Measurements from ENCODE around the gene TBC1D22A.

The TBC1D22A gene

DNA sequence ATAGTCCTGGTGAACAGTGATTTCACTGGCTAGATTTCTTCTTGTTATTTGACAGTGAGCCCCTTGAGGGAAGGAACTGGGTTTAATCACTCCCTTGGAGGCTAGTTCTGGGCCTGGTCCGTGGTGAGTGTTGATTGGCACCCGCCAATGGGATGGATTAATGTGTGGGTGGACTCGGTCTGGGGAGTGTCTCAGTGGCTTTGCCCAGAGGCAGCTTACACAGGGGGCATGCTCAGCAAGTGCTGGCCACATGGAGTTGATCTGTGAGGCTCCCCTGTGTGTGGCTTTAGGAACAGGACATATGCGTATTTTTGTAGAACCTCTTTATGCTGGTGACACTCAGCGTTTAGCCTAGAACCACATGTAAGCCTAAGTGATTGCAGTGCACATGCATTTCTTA is 106.9 kb downstream of the TBC1D22A start:
- DNase-seq (ENCODE audit: low spot score) (no peak), ATAC-seq (ENCODE audit: low read depth) (no peak)
- peaks cover 6% of the 10 kb centered on the region; the same call in 1 of the 2 replicates for H3K36me3 ChIP-seq (ENCODE audit: low read depth)
- H3K27me3 ChIP-seq (ENCODE audit: insufficient read depth, poor library complexity, severe bottlenecking) = no peaks in the 10 kb centered on the region
- H3K9me3 ChIP-seq (ENCODE audit: severe bottlenecking) = no peaks in the 10 kb centered on the region
- H3K4me3 ChIP-seq (ENCODE audit: severe bottlenecking) = no peak overlapping the region
- TF ChIP-seq, protein P1, sequence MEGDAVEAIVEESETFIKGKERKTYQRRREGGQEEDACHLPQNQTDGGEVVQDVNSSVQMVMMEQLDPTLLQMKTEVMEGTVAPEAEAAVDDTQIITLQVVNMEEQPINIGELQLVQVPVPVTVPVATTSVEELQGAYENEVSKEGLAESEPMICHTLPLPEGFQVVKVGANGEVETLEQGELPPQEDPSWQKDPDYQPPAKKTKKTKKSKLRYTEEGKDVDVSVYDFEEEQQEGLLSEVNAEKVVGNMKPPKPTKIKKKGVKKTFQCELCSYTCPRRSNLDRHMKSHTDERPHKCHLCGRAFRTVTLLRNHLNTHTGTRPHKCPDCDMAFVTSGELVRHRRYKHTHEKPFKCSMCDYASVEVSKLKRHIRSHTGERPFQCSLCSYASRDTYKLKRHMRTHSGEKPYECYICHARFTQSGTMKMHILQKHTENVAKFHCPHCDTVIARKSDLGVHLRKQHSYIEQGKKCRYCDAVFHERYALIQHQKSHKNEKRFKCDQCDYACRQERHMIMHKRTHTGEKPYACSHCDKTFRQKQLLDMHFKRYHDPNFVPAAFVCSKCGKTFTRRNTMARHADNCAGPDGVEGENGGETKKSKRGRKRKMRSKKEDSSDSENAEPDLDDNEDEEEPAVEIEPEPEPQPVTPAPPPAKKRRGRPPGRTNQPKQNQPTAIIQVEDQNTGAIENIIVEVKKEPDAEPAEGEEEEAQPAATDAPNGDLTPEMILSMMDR (IDR thresholded peaks at IDR 0.05; ENCODE audit: poor library complexity, severe bottlenecking) = no peak
- H3K4me1 ChIP-seq (ENCODE audit: insufficient read depth, poor library complexity, severe bottlenecking) = peaks cover 17% of the 10 kb centered on the region
- no peak overlapping the region for H3K27ac ChIP-seq (ENCODE audit: poor library complexity, severe bottlenecking)

GRCh38 chr22:46869831-46870441 is 107.5 kb downstream of the TBC1D22A start:
- Histone ChIP-seq H3K36me3 (ENCODE audit: low read depth) (peaks cover 6% of the 10 kb centered on the region; the same call in 1 of the 2 replicates), H3K27ac (ENCODE audit: poor library complexity, severe bottlenecking) (no peak overlapping the region), H3K27me3 (ENCODE audit: insufficient read depth, poor library complexity, severe bottlenecking) (no peaks in the 10 kb centered on the region), H3K4me1 (ENCODE audit: insufficient read depth, poor library complexity, severe bottlenecking) (peaks cover 17% of the 10 kb centered on the region), H3K9me3 (ENCODE audit: severe bottlenecking) (no peaks in the 10 kb centered on the region), H3K4me3 (ENCODE audit: severe bottlenecking) (no peak overlapping the region)
- DNase-seq (ENCODE audit: low spot score) = no peak
- no peak for ATAC-seq (ENCODE audit: low read depth)
- TF ChIP-seq, protein P1 (IDR thresholded peaks at IDR 0.05; ENCODE audit: poor library complexity, severe bottlenecking) = no peak

DNA sequence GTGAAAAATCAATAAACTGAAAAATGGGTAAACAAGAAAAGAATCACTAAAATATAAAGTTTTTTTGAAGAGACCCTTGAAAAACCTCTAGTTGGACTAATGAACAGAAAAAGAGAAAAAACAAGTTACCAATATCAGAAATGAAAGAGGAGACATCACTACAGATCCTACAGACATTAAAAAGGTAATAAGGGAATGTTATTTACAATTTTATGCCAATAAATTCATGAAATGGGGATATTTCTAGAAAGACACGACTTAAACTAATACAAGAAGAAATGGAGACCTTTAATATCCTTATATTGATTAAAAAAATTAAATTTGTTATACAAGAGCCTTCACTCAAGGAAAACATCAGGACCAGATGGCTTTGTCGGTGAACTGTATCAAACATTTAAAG is 109.4 kb downstream of the TBC1D22A start:
- TF ChIP-seq, protein P1 (IDR thresholded peaks at IDR 0.05; ENCODE audit: poor library complexity, severe bottlenecking) = no peak
- H3K36me3 ChIP-seq (ENCODE audit: low read depth) = peaks cover 6% of the 10 kb centered on the region; the same call in 1 of the 2 replicates
- no peak overlapping the region for H3K27ac ChIP-seq (ENCODE audit: poor library complexity, severe bottlenecking)
- ATAC-seq (ENCODE audit: low read depth) = no peak
- H3K9me3 ChIP-seq (ENCODE audit: severe bottlenecking) = no peaks in the 10 kb centered on the region
- no peaks in the 10 kb centered on the region for H3K27me3 ChIP-seq (ENCODE audit: insufficient read depth, poor library complexity, severe bottlenecking)
- H3K4me1 ChIP-seq (ENCODE audit: insufficient read depth, poor library complexity, severe bottlenecking) = peaks cover 7% of the 10 kb centered on the region
- H3K4me3 ChIP-seq (ENCODE audit: severe bottlenecking) = no peak overlapping the region
- DNase-seq (ENCODE audit: low spot score) = no peak

- Histone ChIP-seq H3K4me3 (ENCODE audit: severe bottlenecking) (no peak overlapping the region), H3K27ac (ENCODE audit: poor library complexity, severe bottlenecking) (no peak overlapping the region), H3K9me3 (ENCODE audit: severe bottlenecking) (no peaks in the 10 kb centered on the region), H3K36me3 (ENCODE audit: low read depth) (peaks cover 6% of the 10 kb centered on the region; the same call in 1 of the 2 replicates), H3K4me1 (ENCODE audit: insufficient read depth, poor library complexity, severe bottlenecking) (no peaks in the 10 kb centered on the region), H3K27me3 (ENCODE audit: insufficient read depth, poor library complexity, severe bottlenecking) (no peaks in the 10 kb centered on the region)
- no peak for DNase-seq (ENCODE audit: low spot score)
- ATAC-seq (ENCODE audit: low read depth) = no peak
- TF ChIP-seq, protein P1 (IDR thresholded peaks at IDR 0.05; ENCODE audit: poor library complexity, severe bottlenecking) = no peak
Observed at GRCh38 chr22:46875089-46875488, 112.6 kb downstream of the TBC1D22A start.

- H3K27ac ChIP-seq (ENCODE audit: poor library complexity, severe bottlenecking) = no peak overlapping the region
- no peaks in the 10 kb centered on the region for H3K9me3 ChIP-seq (ENCODE audit: severe bottlenecking)
- no peaks in the 10 kb centered on the region for H3K4me1 ChIP-seq (ENCODE audit: insufficient read depth, poor library complexity, severe bottlenecking)
- TF ChIP-seq, protein P1 (IDR thresholded peaks at IDR 0.05; ENCODE audit: poor library complexity, severe bottlenecking) = no peak
- DNase-seq (ENCODE audit: low spot score) (no peak), ATAC-seq (ENCODE audit: low read depth) (no peak)
- peaks cover under 1% of the 10 kb centered on the region; the same call in 1 of the 2 replicates for H3K36me3 ChIP-seq (ENCODE audit: low read depth)
- no peaks in the 10 kb centered on the region for H3K27me3 ChIP-seq (ENCODE audit: insufficient read depth, poor library complexity, severe bottlenecking)
- H3K4me3 ChIP-seq (ENCODE audit: severe bottlenecking) = no peak overlapping the region
Observed at GRCh38 chr22:46876357-46876934, 114.0 kb downstream of the TBC1D22A start.

Measured in RWPE2 (cell line).